Gastrocnemius medialis (tissue), 4 donors: ENCODE measurements around the gene ECI2.

Experiments used
- CTCF ChIP-seq, 5 experiments: fragments of 450-650 bp in 3 of 5; fragments of 200-600 bp in 2 of 5; sonication (generic) in 2 of 5; IDR thresholded peaks in 4 of 5; conservative IDR thresholded peaks in 1 of 5; 1 replicate in 4 of 5; 2 replicates in 1 of 5; pipeline ENCODE4 v1.5.1; 2016 to 2019; ENCODE audit warnings: antibody characterized with exemption in 5 of 5, mild to moderate bottlenecking in 3 of 5, moderate library complexity in 3 of 5
- POLR2A ChIP-seq, 2 donors: fragments of 450-650 bp; IDR thresholded peaks; one replicate each; pipeline ENCODE4 v1.6.1; 2017; ENCODE audit warnings: antibody characterized with exemption in 2 of 2, mild to moderate bottlenecking in 2 of 2, moderate library complexity in 2 of 2

- TF ChIP-seq CTCF (IDR thresholded peaks at IDR 0.05 in 4 of 5, conservative IDR thresholded peaks at IDR 0.05 in 1 of 5) (no peak), POLR2A (IDR thresholded peaks at IDR 0.05) (no peak)
These were observed 64.0 kb downstream of the ECI2 start for GRCh38 chr6:4071330-4071729.
